ENCODE results near the gene NDST4.
A peak's percentile ranks its signal among the peaks of the same experiment; 100 is the strongest.

NDST4 gene

GRCh38 chr4:115121351-115122043 lies 8.1 kb upstream of the NDST4 start:
- Histone ChIP-seq H3K9me3 (ENCODE audit: control insufficient read depth, insufficient read depth, low read length) (no peaks in the 10 kb centered on the region), H3K4me3 (ENCODE audit: low read length) (no peak overlapping the region), H3K27ac (ENCODE audit: low read length) (no peak overlapping the region), H3K4me1 (ENCODE audit: control insufficient read depth, insufficient read depth, low read length) (no peaks in the 10 kb centered on the region), H3K36me3 (ENCODE audit: control insufficient read depth, insufficient read depth, low read length) (no peaks in the 10 kb centered on the region), H3K27me3 (ENCODE audit: control insufficient read depth, insufficient read depth, low read length) (no peaks in the 10 kb centered on the region)
- WGBS (ENCODE audit: insufficient coverage, insufficient read length): no CpG with 5 or more reads among the region's 2 CpGs
- no peak for DNase-seq (ENCODE audit: low read depth, low spot score)

GRCh38 chr4:115119804-115120352 lies 6.5 kb upstream of the NDST4 start:
- Histone ChIP-seq H3K4me1 (ENCODE audit: control insufficient read depth, insufficient read depth, low read length) (no peaks in the 10 kb centered on the region), H3K9me3 (ENCODE audit: control insufficient read depth, insufficient read depth, low read length) (no peaks in the 10 kb centered on the region), H3K27me3 (ENCODE audit: control insufficient read depth, insufficient read depth, low read length) (no peaks in the 10 kb centered on the region), H3K36me3 (ENCODE audit: control insufficient read depth, insufficient read depth, low read length) (no peaks in the 10 kb centered on the region), H3K4me3 (ENCODE audit: low read length) (no peak overlapping the region), H3K27ac (ENCODE audit: low read length) (no peak overlapping the region)
- no CpG with 5 or more reads among the region's 1 CpG for WGBS (ENCODE audit: insufficient coverage, insufficient read length)
- no peak for DNase-seq (ENCODE audit: low read depth, low spot score)

GRCh38 chr4:115117651-115118050 lies 4.2 kb upstream of the NDST4 start:
- H3K27ac ChIP-seq (ENCODE audit: low read length): no peak overlapping the region
- no peaks in the 10 kb centered on the region for H3K27me3 ChIP-seq (ENCODE audit: control insufficient read depth, insufficient read depth, low read length)
- WGBS (ENCODE audit: insufficient coverage, insufficient read length): no CpG with 5 or more reads among the region's 3 CpGs
- no peak overlapping the region for H3K4me3 ChIP-seq (ENCODE audit: low read length)
- no peak for DNase-seq (ENCODE audit: low read depth, low spot score)
- H3K4me1 ChIP-seq (ENCODE audit: control insufficient read depth, insufficient read depth, low read length): no peaks in the 10 kb centered on the region
- no peaks in the 10 kb centered on the region for H3K9me3 ChIP-seq (ENCODE audit: control insufficient read depth, insufficient read depth, low read length)
- H3K36me3 ChIP-seq (ENCODE audit: control insufficient read depth, insufficient read depth, low read length): no peaks in the 10 kb centered on the region

- no peak for DNase-seq (ENCODE audit: low read depth, low spot score)
- Histone ChIP-seq H3K36me3 (ENCODE audit: control insufficient read depth, insufficient read depth, low read length) (no peaks in the 10 kb centered on the region), H3K27me3 (ENCODE audit: control insufficient read depth, insufficient read depth, low read length) (no peaks in the 10 kb centered on the region), H3K4me3 (ENCODE audit: low read length) (no peak overlapping the region), H3K27ac (ENCODE audit: low read length) (no peak overlapping the region), H3K4me1 (ENCODE audit: control insufficient read depth, insufficient read depth, low read length) (no peaks in the 10 kb centered on the region), H3K9me3 (ENCODE audit: control insufficient read depth, insufficient read depth, low read length) (no peaks in the 10 kb centered on the region)
- WGBS (ENCODE audit: insufficient coverage, insufficient read length): no CpG with 5 or more reads among the region's 4 CpGs
Observed at GRCh38 chr4:115110191-115111181, 2.9 kb downstream of the NDST4 start.

- H3K9me3 ChIP-seq (ENCODE audit: control insufficient read depth, insufficient read depth, low read length): no peaks in the 10 kb centered on the region
- no peak overlapping the region for H3K27ac ChIP-seq (ENCODE audit: low read length)
- H3K4me3 ChIP-seq (ENCODE audit: low read length): no peak overlapping the region
- no peak for DNase-seq (ENCODE audit: low read depth, low spot score)
- no peaks in the 10 kb centered on the region for H3K4me1 ChIP-seq (ENCODE audit: control insufficient read depth, insufficient read depth, low read length)
- no peaks in the 10 kb centered on the region for H3K27me3 ChIP-seq (ENCODE audit: control insufficient read depth, insufficient read depth, low read length)
- no peaks in the 10 kb centered on the region for H3K36me3 ChIP-seq (ENCODE audit: control insufficient read depth, insufficient read depth, low read length)
Observed at GRCh38 chr4:115108850-115109249, 4.6 kb downstream of the NDST4 start.

- no peak overlapping the region for H3K4me3 ChIP-seq (ENCODE audit: low read length)
- H3K4me1 ChIP-seq (ENCODE audit: control insufficient read depth, insufficient read depth, low read length): no peaks in the 10 kb centered on the region
- no peak overlapping the region for H3K27ac ChIP-seq (ENCODE audit: low read length)
- H3K9me3 ChIP-seq (ENCODE audit: control insufficient read depth, insufficient read depth, low read length): no peaks in the 10 kb centered on the region
- DNase-seq (ENCODE audit: low read depth, low spot score): no peak
- no peaks in the 10 kb centered on the region for H3K27me3 ChIP-seq (ENCODE audit: control insufficient read depth, insufficient read depth, low read length)
- no peaks in the 10 kb centered on the region for H3K36me3 ChIP-seq (ENCODE audit: control insufficient read depth, insufficient read depth, low read length)
Observed at GRCh38 chr4:115107411-115107810, 6.0 kb downstream of the NDST4 start.

- 100% methylated on average over 2 of the region's 3 CpGs for WGBS (ENCODE audit: insufficient coverage, insufficient read length)
Observed at GRCh38 chr4:115101675-115102074, 11.7 kb downstream of the NDST4 start.

GRCh38 chr4:115090483-115091075 lies 22.8 kb downstream of the NDST4 start:
- Histone ChIP-seq H3K4me1 (ENCODE audit: control insufficient read depth, insufficient read depth, low read length) (no peaks in the 10 kb centered on the region), H3K27ac (ENCODE audit: low read length) (no peak overlapping the region), H3K4me3 (ENCODE audit: low read length) (no peak overlapping the region), H3K27me3 (ENCODE audit: control insufficient read depth, insufficient read depth, low read length) (no peaks in the 10 kb centered on the region), H3K9me3 (ENCODE audit: control insufficient read depth, insufficient read depth, low read length) (no peaks in the 10 kb centered on the region), H3K36me3 (ENCODE audit: control insufficient read depth, insufficient read depth, low read length) (no peaks in the 10 kb centered on the region)
- no CpG with 5 or more reads among the region's 4 CpGs for WGBS (ENCODE audit: insufficient coverage, insufficient read length)
- peak; percentile 1 for DNase-seq (ENCODE audit: low read depth, low spot score)

More at GRCh38 chr4:115101675-115102074, 11.7 kb downstream of the NDST4 start:
- Histone ChIP-seq H3K27ac (ENCODE audit: low read length) (no peak overlapping the region), H3K9me3 (ENCODE audit: control insufficient read depth, insufficient read depth, low read length) (no peaks in the 10 kb centered on the region), H3K27me3 (ENCODE audit: control insufficient read depth, insufficient read depth, low read length) (no peaks in the 10 kb centered on the region), H3K36me3 (ENCODE audit: control insufficient read depth, insufficient read depth, low read length) (no peaks in the 10 kb centered on the region), H3K4me3 (ENCODE audit: low read length) (no peak overlapping the region), H3K4me1 (ENCODE audit: control insufficient read depth, insufficient read depth, low read length) (no peaks in the 10 kb centered on the region)
- no peak for DNase-seq (ENCODE audit: low read depth, low spot score)

GRCh38 chr4:115082633-115083032 lies 30.8 kb downstream of the NDST4 start:
- no CpG with 5 or more reads among the region's 2 CpGs for WGBS (ENCODE audit: insufficient coverage, insufficient read length)
- no peaks in the 10 kb centered on the region for H3K27me3 ChIP-seq (ENCODE audit: control insufficient read depth, insufficient read depth, low read length)
- no peaks in the 10 kb centered on the region for H3K4me1 ChIP-seq (ENCODE audit: control insufficient read depth, insufficient read depth, low read length)
- H3K36me3 ChIP-seq (ENCODE audit: control insufficient read depth, insufficient read depth, low read length): no peaks in the 10 kb centered on the region
- DNase-seq (ENCODE audit: low read depth, low spot score): no peak
- no peak overlapping the region for H3K4me3 ChIP-seq (ENCODE audit: low read length)
- H3K9me3 ChIP-seq (ENCODE audit: control insufficient read depth, insufficient read depth, low read length): peaks cover 2% of the 10 kb centered on the region; the same call in 1 of the 2 replicates
- no peak overlapping the region for H3K27ac ChIP-seq (ENCODE audit: low read length)

GRCh38 chr4:115076691-115077090 lies 36.7 kb downstream of the NDST4 start:
- H3K4me1 ChIP-seq (ENCODE audit: control insufficient read depth, insufficient read depth, low read length): no peaks in the 10 kb centered on the region
- H3K4me3 ChIP-seq (ENCODE audit: low read length): no peak overlapping the region
- WGBS (ENCODE audit: insufficient coverage, insufficient read length): no CpG with 5 or more reads among the region's 7 CpGs
- no peaks in the 10 kb centered on the region for H3K9me3 ChIP-seq (ENCODE audit: control insufficient read depth, insufficient read depth, low read length)
- DNase-seq (ENCODE audit: low read depth, low spot score): no peak
- no peak overlapping the region for H3K27ac ChIP-seq (ENCODE audit: low read length)
- no peaks in the 10 kb centered on the region for H3K27me3 ChIP-seq (ENCODE audit: control insufficient read depth, insufficient read depth, low read length)
- H3K36me3 ChIP-seq (ENCODE audit: control insufficient read depth, insufficient read depth, low read length): no peaks in the 10 kb centered on the region

Data from iPS DF 6.9 (cell line).